ENCODE measurements around the gene NACC2.

- no peak for TF ChIP-seq CTCF (IDR thresholded peaks at IDR 0.05)
- TF ChIP-seq EP300 (IDR thresholded peaks at IDR 0.05), result no peak
- no peak for TF ChIP-seq POLR2A (IDR thresholded peaks at IDR 0.05)
These were observed 72.2 kb downstream of the NACC2 start for GRCh38 chr9:136022731-136023409.
